KMS-11 (cell line): ENCODE measurements around the gene FETUB.
"Not testable (repeated sequence)": the region's sequence is repeated elsewhere in the genome, so short reads cannot be mapped to it uniquely, and the experiment has no call there.

ENCODE experiments used
- H2AFZ ChIP-seq: fragments of 200-600 bp; sonication (generic); 2 replicates; pipeline ENCODE4 v1.6.1; 2016; ENCODE audit warnings: antibody characterized with exemption, mixed run types, low read depth
- H3K27ac ChIP-seq: fragments of 200-600 bp; sonication (generic); 2 replicates; pipeline ENCODE4 v1.6.1; 2016; ENCODE audit warnings: mild to moderate bottlenecking, mixed run types
- H3K27me3 ChIP-seq: fragments of 200-600 bp; sonication (generic); 2 replicates; pipeline ENCODE4 v1.6.1; 2017; ENCODE audit warnings: mild to moderate bottlenecking, low read depth, mixed run types, moderate library complexity; ENCODE audit not compliant: insufficient read depth
- H3K36me3 ChIP-seq: fragments of 200-600 bp; sonication (generic); 2 replicates; pipeline ENCODE4 v1.6.1; 2017; ENCODE audit warnings: mild to moderate bottlenecking, mixed run types; ENCODE audit not compliant: insufficient read depth
- H3K4me1 ChIP-seq: fragments of 200-600 bp; sonication (generic); 2 replicates; pipeline ENCODE4 v1.6.1; 2016; ENCODE audit warnings: mild to moderate bottlenecking, low read depth, mixed run types; ENCODE audit not compliant: poor library complexity, severe bottlenecking
- H3K4me2 ChIP-seq: fragments of 200-600 bp; sonication (generic); 2 replicates; pipeline ENCODE4 v1.7.0; 2016; ENCODE audit warnings: mild to moderate bottlenecking, mixed run types
- H3K4me3 ChIP-seq: fragments of 200-600 bp; sonication (generic); IDR thresholded peaks from 2 replicates; pipeline ENCODE4 v1.6.1; 2017; ENCODE audit warnings: low read depth, low read length, mixed read lengths; ENCODE audit not compliant: insufficient read depth
- H3K79me2 ChIP-seq: fragments of 200-600 bp; sonication (generic); 2 replicates; pipeline ENCODE4 v1.6.1; 2016; ENCODE audit warnings: low read depth, mixed run types; ENCODE audit not compliant: insufficient read depth
- H3K9ac ChIP-seq: fragments of 200-600 bp; sonication (generic); 2 replicates; pipeline ENCODE4 v1.6.1; 2016; ENCODE audit warnings: mild to moderate bottlenecking, mixed run types
- H4K20me1 ChIP-seq: fragments of 200-600 bp; sonication (generic); 2 replicates; pipeline ENCODE4 v1.6.1; 2016; ENCODE audit warnings: mild to moderate bottlenecking, mixed run types; ENCODE audit not compliant: insufficient read depth
- CTCF ChIP-seq: fragments of 200-600 bp; sonication (generic); conservative IDR thresholded peaks from 2 replicates; pipeline ENCODE4 v1.6.1; 2017; ENCODE audit warnings: low read depth, mild to moderate bottlenecking, antibody characterized with exemption, low read length, moderate library complexity, mixed read lengths

The FETUB gene

GRCh38 chr3:186628756-186629155 lies 11.4 kb upstream of the FETUB start:
- no peak overlapping the region for H3K9ac ChIP-seq
- H3K4me1 ChIP-seq, result no peaks in the 10 kb centered on the region
- no peaks in the 10 kb centered on the region for H4K20me1 ChIP-seq
- no peak for TF ChIP-seq CTCF
- no peaks in the 10 kb centered on the region for H3K27me3 ChIP-seq
- no peak overlapping the region for H3K27ac ChIP-seq
- no peak overlapping the region for H3K4me2 ChIP-seq
- H3K4me3 ChIP-seq, result no peak overlapping the region
- no peaks in the 10 kb centered on the region for H3K79me2 ChIP-seq
- H3K36me3 ChIP-seq, result no peaks in the 10 kb centered on the region
- no peak overlapping the region for H2AFZ ChIP-seq

GRCh38 chr3:186630950-186631641 lies 9.1 kb upstream of the FETUB start:
- Histone ChIP-seq H3K4me1 (no peaks in the 10 kb centered on the region), H2AFZ (no peak overlapping the region), H3K9ac (no peak overlapping the region), H3K79me2 (no peaks in the 10 kb centered on the region), H4K20me1 (no peaks in the 10 kb centered on the region), H3K27me3 (no peaks in the 10 kb centered on the region), H3K36me3 (no peaks in the 10 kb centered on the region), H3K27ac (no peak overlapping the region), H3K4me3 (no peak overlapping the region), H3K4me2 (no peak overlapping the region)
- no peak for TF ChIP-seq CTCF

- H3K4me1 ChIP-seq, result no peaks in the 10 kb centered on the region
- H3K27me3 ChIP-seq, result no peaks in the 10 kb centered on the region
- no peak overlapping the region for H3K27ac ChIP-seq
- H3K9ac ChIP-seq, result no peak overlapping the region
- TF ChIP-seq CTCF, result no peak
- H3K79me2 ChIP-seq, result no peaks in the 10 kb centered on the region
- H3K36me3 ChIP-seq, result no peaks in the 10 kb centered on the region
- no peak overlapping the region for H3K4me2 ChIP-seq
- H2AFZ ChIP-seq, result no peak overlapping the region
- no peaks in the 10 kb centered on the region for H4K20me1 ChIP-seq
- no peak overlapping the region for H3K4me3 ChIP-seq
Measured at GRCh38 chr3:186633481-186633880, 6.7 kb upstream of the FETUB start.

- not testable (repeated sequence) for H3K27ac ChIP-seq, H3K4me2 ChIP-seq, H3K79me2 ChIP-seq, H3K4me3 ChIP-seq, H3K9ac ChIP-seq, H2AFZ ChIP-seq, H3K4me1 ChIP-seq, H4K20me1 ChIP-seq, H3K36me3 ChIP-seq, H3K27me3 ChIP-seq
Measured at GRCh38 chr3:186634207-186634606, 6.0 kb upstream of the FETUB start.

GRCh38 chr3:186635532-186635931 lies 4.7 kb upstream of the FETUB start:
- Histone ChIP-seq H3K27me3 (no peaks in the 10 kb centered on the region), H3K27ac (no peak overlapping the region), H3K4me3 (no peak overlapping the region), H3K4me1 (no peaks in the 10 kb centered on the region), H3K9ac (no peak overlapping the region), H3K4me2 (no peak overlapping the region), H2AFZ (no peak overlapping the region), H4K20me1 (no peaks in the 10 kb centered on the region), H3K79me2 (no peaks in the 10 kb centered on the region), H3K36me3 (no peaks in the 10 kb centered on the region)
- TF ChIP-seq CTCF, result no peak
